Measurements from ENCODE around the gene KRTAP10-8.
"Not testable (repeated sequence)": the region's sequence is repeated elsewhere in the genome, so short reads cannot be mapped to it uniquely, and the experiment has no call there.

The KRTAP10-8 gene

DNA sequence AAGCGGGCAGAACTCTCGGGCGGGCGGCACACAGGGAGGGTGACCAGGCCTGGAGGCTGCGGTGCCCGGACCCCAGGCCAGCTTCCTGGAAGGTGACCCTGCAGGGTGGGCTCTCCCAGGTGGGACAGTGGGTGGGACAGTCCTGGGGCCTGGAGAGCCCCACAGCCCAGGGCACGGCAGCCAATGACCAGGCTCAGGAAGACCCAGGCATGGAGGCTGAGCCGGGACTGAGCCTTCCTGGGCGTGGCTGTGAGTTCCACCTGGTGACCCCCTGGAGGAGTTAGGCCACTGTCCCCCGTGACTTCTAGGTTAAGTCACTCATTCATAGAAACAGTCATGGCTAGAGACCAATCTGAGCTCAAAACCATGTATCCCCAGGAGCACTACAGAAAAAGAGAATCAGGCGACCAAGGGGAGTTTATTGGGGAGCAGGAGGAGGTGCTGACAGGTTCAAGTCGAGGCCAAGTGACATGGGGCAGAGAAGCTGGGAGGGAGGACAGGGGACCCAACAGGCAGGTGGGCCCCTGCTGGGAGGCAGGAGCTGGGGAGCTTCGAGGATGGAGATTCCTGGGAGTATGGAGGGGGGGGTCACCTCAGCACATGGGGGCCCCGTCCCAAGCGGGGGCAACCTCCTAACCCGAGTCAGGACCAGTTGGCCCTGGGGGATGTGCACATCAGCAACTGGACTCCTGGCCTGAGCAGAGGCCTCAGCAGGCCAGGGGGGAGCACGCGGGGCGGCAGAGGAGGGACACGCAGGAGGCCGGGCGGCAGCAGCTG, 32.6 kb upstream of the KRTAP10-8 start:
- DNase-seq (ENCODE audit: low spot score): no peak

GRCh38 chr21:44579833-44580144, 32.1 kb upstream of the KRTAP10-8 start:
- no peak for DNase-seq (ENCODE audit: low spot score)

DNA sequence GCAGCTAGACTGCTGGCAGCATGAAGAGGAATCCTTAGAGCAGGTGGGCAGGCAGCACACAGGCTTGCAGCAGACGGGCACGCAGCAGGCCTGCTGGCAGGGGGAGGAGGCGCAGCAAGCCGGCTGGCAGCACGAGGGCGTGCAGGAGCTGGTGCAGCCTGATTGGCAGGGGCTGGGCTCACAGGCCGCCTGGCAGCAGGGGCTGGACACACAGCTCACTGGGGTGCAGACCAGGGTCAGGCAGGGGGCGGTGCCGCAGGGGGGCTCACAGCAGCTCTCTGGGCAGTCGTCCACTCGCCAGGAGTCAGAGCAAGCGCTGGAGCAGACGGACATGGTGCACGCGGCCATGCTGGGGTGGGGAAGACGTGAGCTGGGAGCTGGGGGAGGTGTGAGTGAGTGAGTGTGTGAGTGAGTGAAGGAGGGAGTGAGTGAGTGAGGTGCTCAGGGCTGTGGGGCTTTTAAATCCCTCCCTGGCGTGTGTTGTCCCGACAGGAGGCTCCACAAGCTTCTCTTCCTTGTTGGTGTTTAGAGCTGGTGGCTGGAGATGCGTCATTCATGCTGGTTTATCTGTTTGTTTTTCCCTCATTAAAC, 31.6 kb upstream of the KRTAP10-8 start, which contains the start of gene KRTAP10-5:
KRTAP10-5 (minus strand) TSS at position 374 of the 591 bp plus-strand sequence; CDS start at position 348, 26 bp downstream.
- not testable (repeated sequence) for DNase-seq (ENCODE audit: low spot score)

DNA sequence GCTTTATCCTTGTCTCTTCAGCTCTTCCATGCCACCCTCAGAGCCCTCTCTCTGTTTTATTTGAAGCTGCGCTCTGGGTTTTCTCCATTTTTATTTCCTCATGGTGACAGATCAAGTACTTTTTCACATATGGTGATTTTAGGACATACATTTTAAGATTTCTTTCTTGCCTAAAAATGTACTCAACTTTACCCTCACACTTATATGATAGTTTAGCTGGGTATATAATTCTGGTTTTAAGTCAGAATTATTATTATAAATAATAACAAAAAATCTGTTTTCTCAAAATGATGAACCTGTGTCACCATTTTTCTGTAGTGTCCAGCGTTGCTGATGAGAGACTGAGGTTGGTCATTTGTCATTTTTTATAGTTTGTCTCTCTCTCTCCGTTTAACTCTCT, 30.7 kb upstream of the KRTAP10-8 start:
- no peak for DNase-seq (ENCODE audit: low spot score)

DNA sequence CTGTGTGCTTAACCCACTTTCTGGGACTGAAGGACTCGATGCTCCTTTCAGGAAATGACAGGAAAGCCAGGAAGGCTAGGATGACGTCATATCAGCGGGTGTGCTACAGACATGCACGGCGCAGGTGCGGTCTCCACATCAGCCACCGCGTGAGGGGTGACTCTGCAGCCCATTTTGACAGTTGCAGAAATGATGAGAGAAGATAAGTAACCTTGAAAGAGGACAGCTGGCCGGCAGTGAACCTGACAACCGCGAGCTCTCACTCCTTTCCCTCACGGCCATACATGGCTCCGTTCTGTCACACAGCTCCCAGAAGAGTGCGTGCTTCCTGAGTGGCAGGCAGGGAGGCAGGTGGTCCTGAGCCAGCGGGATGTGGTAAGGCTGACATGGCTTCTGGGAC, 29.8 kb upstream of the KRTAP10-8 start:
- no peak for DNase-seq (ENCODE audit: low spot score)

DNA sequence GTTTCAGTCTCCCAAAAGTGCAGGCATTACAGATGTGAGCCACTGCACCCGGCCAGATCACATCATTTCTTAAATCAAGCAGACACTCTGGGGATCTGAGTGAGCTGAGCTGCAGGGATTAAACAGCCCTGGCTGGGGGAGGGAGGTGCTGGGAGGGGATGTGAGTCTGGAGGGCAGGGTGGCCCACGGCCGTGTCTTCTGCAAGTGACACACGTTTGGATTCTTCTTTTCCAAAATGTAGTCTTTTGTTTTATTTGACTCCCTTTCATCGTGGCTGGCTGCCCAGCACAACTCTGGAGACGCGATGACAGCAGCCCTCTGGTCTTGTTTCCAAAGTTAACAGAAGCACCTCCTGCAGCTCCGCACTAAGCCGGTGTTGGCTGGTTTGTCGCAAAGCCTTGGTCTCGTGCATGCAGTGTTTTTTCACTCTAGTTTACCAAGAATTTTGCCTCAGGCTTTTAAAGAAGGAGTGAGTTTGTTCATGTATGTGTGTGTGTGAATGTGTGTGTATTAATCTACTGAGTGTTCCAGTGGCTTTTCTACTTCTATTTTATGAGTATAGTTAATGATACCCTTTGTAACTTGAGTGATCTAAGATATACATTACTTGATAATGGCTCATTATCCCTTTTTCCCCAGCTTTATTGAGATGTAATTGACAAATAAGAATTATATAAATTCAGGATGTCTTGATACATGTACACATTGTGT, 28.6 kb upstream of the KRTAP10-8 start:
- no peak for DNase-seq (ENCODE audit: low spot score)

GRCh38 chr21:44583800-44584147, 28.1 kb upstream of the KRTAP10-8 start:
- DNase-seq (ENCODE audit: low spot score): no peak

DNA sequence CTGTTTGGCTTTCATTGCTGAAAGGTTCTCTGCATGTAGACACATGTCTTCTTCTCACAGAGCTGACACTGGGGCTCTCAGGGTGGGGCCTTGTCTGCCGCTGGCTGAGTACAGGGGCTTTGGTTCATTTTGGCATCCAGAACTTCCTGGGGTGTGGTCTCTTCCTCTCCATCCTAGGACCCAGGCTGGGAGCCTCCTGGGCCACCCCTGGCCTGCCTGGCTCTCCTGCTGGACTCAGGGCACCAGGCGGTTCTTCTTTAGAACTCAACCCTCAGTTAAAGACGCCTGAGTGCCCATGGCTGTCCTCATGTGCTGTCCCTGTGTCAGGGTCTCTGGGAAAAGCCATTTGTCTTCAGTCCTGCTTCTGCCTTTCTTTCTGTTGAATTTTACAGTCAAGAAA, 26.0 kb upstream of the KRTAP10-8 start:
- no peak for DNase-seq (ENCODE audit: low spot score)

- DNase-seq (ENCODE audit: low spot score): no peak
Measured at GRCh38 chr21:44589094-44589493, 22.8 kb upstream of the KRTAP10-8 start.

GRCh38 chr21:44589586-44590305, 22.1 kb upstream of the KRTAP10-8 start:
- DNase-seq (ENCODE audit: low spot score): no peak

GRCh38 chr21:44590311-44590721, 21.6 kb upstream of the KRTAP10-8 start:
- no peak for DNase-seq (ENCODE audit: low spot score)

DNA sequence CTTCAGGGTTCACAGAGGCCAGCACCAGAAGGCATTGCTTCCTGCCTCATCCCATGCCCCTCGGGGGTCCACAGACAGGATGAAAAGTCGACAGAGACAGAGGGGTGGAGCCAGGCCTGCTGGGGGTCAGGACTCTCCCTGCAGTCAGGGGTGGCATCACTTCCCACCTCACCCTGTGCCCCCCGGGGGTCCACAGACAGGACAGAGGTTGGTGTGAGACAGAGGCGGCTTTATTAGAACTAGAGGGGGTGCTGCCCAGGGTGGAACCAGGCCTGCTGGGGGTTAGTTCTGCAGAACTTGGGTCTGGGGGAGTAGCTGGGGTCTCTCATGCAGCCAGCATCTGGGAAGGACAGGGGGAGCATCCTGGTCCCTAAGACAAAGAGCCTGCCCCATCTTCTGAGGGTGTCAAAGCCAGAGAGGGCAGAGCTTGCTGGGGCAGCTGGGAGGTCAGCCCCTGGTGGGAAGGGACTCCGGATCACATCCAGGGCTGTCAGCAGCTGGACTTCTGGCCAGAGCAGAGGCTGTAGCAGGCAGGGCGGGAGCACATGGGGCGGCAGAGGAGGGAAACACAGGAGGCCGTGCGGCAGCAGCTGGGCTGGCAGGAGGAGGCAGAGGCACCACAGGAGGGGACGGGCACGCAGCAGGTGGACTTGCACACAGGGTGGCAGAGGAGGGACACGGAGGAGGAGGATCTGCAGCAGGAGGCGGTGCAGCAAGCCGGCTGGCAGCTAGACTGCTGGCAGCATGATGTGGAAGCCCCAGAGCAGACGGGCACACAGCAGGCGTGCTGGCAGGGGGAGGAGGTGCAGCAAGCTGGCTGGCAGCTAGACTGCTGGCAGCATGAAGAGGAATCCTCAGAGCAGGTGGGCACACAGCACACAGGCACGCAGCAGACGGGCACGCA, 20.7 kb upstream of the KRTAP10-8 start:
- not testable (repeated sequence) for DNase-seq (ENCODE audit: low spot score)

- not testable (repeated sequence) for DNase-seq (ENCODE audit: low spot score)
Measured at GRCh38 chr21:44591801-44592130, 20.1 kb upstream of the KRTAP10-8 start.

DNA sequence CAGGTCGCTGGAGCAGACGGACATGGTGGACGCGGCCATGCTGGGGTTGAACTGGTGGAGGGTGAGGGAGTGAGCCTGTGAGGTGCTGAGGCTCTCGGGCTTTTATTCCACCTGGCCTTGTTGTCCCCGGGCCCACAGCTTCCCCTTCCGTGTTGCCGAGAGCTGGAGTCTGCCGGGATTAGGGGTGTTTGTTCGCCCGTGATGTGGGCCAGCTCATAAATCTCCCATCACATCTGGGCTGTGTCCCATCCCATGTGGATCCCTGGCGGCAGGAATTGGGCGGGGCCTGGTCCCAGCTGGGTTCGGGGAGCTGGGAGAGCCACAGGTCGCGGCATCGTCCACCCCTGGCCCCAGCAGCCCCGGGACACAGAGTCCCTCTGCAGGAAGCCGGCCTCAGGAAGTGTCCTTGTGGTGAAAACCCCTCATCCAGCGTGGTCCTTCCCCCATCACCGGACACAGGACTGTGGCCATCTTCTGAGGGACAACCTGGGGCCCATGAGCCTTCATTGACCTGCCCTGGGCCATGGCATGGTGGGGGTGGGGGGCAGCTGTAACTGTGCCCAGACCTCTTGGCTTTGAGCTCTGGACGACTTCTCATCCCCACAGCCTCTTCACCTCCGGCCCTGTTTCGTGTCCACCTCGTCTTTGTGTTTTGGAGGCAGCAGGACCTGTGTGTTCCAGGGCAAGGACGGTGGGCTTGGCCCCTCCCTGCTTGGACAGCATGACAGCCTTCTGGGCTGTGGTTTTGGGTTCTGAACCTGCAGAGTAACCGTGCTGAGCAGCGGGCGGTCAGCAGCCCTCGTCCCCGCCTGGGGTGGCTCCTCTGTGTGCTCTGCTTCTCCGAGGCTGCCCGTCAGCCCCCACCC, 19.2 kb upstream of the KRTAP10-8 start, which contains the start of gene KRTAP10-6:
KRTAP10-6 (minus strand) TSS at position 60 of the 866 bp plus-strand sequence; CDS start at position 39, 21 bp downstream.
- no peak for DNase-seq (ENCODE audit: low spot score)

- no peak for DNase-seq (ENCODE audit: low spot score)
Measured at GRCh38 chr21:44593598-44594405, 18.1 kb upstream of the KRTAP10-8 start.

DNA sequence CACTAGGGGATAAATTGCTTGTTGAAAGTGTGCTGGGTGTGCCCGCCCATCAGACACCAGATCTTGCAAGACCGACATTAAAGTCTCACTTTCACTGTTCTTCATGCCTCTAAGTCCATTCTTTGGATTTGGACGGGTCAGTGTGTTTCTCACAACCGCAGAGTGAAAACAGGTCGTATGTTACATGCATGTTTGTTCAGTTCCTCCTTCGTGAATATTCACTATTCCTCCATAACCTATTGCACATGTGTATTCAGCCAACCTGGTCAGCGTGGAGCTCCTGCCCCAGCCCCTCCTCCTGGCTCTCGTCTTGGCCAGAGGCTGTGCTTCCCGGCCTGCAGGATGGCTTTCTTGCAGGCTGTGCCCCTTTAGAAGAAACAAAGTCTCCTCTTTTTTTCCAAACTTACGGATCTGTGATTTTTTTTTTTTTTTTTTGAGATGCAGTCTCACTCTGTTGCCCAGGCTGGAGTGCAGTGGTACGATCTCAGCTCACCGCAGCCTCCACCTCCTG, 17.4 kb upstream of the KRTAP10-8 start:
- DNase-seq (ENCODE audit: low spot score): no peak

DNA sequence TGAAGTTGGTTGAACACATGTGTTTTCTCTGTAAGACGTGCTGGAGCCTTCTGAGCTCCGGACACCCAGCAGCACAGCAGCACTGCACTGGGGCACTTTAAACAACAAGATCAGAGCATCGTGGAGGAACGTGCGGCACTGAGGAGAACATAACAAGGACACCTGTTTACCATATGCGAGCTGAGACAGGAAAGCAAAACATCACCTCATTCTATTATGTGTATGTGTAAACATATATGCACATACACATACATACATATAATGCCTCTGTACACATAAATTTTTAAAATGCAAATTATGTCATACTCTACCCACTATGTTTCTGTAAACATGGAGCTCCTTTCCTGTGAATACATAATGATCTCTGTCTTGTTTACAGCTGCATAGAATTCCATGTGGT, 16.4 kb upstream of the KRTAP10-8 start:
- no peak for DNase-seq (ENCODE audit: low spot score)

DNA sequence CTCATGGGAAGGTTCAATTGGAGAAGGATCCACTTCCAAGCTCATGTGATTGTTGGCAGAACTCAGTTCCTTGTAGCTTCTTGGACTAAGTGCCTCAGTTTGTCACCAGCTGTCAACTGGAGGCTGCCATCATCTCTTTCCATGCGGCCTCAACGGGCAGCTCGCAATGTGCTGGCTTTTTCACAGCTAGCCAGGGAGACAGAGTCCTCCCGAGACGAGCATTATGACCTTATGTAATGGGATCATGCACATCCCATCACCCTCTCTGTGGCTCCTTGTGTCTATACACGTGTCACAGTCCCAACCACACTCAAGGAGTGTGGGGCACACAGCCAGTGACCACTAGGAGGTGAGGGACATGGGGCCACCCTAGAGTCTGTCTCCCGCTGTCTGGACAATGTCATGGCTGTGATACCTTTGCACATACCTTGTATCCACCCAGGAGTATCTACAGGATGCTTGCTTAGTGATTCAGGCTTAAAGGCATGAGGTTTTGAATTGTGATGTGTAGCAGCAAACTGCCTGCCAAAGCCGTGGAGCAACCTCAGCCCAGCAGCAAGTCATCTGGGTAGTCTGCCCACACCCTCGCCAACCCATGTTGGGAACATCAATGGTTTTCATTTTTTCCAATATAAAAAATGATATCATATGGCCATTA, 15.7 kb upstream of the KRTAP10-8 start:
- DNase-seq (ENCODE audit: low spot score): no peak

DNA sequence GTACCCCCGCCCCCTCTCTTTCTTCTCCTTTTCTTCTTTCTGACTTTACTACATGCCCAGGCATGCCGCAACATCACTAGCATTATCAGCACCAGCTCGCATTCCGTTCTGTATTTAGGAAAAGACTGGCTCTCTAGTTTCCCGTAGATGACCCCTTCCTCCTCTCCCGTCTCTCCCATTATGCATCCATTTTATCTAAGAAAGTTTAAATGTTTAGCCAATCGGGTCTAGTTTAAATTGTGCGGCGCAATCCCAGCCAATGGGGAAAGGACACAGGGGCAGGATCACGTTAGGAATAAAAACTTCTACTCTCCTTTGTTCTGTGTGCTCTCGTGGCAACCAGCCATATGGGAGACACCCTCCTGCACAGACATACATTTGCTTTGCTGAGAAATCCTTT, 13.8 kb upstream of the KRTAP10-8 start:
- no peak for DNase-seq (ENCODE audit: low spot score)
